ACHN (cell line): ENCODE data around the gene SPECC1.
A peak's percentile ranks its signal among the peaks of the same experiment; 100 is the strongest.
"Not testable (repeated sequence)": the region's sequence is repeated elsewhere in the genome, so short reads cannot be mapped to it uniquely, and the experiment has no call there.

Experiments used
- DNase-seq: peaks from one replicate; pipeline ENCODE4 v3.0.0-alpha.2; 2015
- in situ Hi-C: cut with HindIII; loops from 2 replicates; pipeline ENCODE4 v1.10.0; 2017; ENCODE audit warnings: low sequenced_read_pairs, low pct_ligation_motif_present, low pct_unique_long_range_greater_than_20kb

SPECC1 gene, protein sequence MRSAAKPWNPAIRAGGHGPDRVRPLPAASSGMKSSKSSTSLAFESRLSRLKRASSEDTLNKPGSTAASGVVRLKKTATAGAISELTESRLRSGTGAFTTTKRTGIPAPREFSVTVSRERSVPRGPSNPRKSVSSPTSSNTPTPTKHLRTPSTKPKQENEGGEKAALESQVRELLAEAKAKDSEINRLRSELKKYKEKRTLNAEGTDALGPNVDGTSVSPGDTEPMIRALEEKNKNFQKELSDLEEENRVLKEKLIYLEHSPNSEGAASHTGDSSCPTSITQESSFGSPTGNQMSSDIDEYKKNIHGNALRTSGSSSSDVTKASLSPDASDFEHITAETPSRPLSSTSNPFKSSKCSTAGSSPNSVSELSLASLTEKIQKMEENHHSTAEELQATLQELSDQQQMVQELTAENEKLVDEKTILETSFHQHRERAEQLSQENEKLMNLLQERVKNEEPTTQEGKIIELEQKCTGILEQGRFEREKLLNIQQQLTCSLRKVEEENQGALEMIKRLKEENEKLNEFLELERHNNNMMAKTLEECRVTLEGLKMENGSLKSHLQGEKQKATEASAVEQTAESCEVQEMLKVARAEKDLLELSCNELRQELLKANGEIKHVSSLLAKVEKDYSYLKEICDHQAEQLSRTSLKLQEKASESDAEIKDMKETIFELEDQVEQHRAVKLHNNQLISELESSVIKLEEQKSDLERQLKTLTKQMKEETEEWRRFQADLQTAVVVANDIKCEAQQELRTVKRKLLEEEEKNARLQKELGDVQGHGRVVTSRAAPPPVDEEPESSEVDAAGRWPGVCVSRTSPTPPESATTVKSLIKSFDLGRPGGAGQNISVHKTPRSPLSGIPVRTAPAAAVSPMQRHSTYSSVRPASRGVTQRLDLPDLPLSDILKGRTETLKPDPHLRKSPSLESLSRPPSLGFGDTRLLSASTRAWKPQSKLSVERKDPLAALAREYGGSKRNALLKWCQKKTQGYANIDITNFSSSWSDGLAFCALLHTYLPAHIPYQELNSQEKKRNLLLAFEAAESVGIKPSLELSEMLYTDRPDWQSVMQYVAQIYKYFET

DNA sequence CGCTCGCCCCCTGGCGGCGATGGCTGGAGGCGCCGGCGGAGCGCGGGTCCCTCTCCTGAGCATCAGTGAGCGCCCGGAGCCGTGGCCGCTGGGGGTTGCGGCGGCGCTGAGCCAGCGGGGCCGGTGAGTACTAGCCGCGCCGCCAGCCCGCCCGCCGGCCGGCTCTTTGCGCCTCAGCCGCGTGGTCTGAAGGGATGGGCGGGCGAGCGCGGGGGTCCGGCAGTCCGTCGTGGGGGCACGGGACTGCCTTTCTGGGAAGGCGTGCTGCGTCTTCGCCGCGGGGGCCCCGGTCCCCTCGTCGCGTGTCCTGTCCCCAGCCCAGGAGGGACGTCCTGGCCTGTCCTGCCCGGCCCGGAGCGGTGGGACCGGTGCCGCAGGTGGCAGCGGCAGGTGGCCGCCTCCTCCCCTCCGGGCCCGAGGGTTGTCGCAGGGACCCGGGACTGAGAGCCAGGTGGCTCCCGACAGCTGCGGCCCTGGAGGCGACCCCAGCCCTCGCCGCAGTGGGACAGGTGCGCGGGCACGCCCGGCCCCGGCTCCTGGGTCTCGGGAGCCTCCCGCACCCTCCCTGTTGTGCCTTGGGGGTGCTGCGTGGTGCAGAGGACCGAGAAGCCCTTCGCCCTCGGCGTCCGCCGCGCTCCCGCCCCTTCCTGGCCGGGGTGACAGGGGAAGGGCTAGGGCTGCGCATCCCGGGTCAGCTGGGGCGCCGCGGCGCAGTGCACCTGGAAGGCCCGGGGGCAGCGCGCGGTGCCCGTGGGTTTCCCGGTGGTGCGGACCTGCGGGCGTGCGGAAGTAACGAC lies at the start of gene SPECC1:
SPECC1 (plus strand) TSS at position 58 of the 797 bp plus-strand sequence. CDS start 87,293 bp downstream, outside the sequence.
- in situ Hi-C loops: no loop called here
- DNase-seq: peak; percentile 81

DNA sequence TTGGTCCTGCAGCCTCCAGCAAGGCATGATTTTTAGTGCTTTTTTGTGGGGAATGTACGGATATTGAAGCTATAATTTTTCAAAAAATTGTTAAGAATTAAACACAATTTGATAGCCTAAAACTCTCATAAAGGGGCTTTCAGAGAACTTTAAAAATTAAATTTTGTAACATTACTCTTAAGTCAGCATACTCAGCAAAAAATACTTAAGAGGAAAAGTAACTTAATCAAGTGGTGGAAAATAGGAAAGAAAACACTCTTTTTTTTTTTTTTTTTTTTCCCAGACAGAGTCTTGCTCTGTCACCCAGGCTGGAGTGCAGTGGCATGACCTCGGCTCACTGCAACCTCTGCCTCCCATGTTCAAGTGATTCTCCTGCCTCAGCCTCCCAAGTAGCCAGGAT lies 46.2 kb upstream of the SPECC1 start:
- DNase-seq, in situ Hi-C loops: not testable (repeated sequence)

GRCh38 chr17:19973156-19973555 lies 36.0 kb upstream of the SPECC1 start:
- in situ Hi-C loops: no loop called here
- DNase-seq: no peak

- in situ Hi-C loops: loop anchor here (25.0 kb wide), 1 partner anchor 137 kb away; no protein-coding TSS in a partner anchor
- no peak for DNase-seq
These were observed 33.6 kb upstream of the SPECC1 start for GRCh38 chr17:19975601-19976000.

- in situ Hi-C loops: loop anchor here (25.0 kb wide), 1 partner anchor 135 kb away; no protein-coding TSS in a partner anchor
- peak; percentile 87 for DNase-seq
These were observed 31.6 kb upstream of the SPECC1 start, which contains the start of gene AKAP10 for GRCh38 chr17:19977293-19978208. Gene AKAP10 (minus strand): TSS chr17:19977828. CDS start chr17:19977679, 149 bp downstream.

DNA sequence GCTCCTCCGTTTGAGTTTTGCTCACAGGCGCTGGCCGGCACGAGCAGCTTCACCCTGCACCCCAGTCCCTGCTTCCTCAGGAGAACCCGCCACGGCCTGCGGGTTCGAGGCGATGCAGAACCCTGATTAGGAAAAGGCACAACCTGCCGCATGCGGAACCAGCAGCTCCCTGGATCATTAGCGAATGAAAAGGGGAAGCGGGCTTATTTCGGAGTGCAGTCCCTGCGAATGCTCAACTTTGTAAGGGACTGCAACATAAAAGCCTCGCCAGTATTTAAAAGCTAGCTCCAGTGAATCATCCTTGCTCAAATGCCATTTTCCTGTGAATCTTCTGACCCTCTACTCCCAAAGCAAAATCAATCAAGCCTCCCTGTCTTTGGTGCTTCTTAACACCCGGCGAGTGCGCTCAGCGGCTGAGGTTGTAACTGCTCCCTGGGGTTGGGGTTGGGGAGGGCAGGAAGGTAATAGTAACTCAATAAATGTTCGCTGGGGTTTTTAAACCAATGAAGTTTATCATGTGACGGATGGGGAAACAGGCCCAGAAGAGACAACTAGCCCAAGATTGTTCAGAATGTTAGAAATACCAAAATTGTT lies 30.9 kb upstream of the SPECC1 start:
- no peak for DNase-seq
- in situ Hi-C loops: loop anchor here (25.0 kb wide), 1 partner anchor 134 kb away; no protein-coding TSS in a partner anchor

DNA sequence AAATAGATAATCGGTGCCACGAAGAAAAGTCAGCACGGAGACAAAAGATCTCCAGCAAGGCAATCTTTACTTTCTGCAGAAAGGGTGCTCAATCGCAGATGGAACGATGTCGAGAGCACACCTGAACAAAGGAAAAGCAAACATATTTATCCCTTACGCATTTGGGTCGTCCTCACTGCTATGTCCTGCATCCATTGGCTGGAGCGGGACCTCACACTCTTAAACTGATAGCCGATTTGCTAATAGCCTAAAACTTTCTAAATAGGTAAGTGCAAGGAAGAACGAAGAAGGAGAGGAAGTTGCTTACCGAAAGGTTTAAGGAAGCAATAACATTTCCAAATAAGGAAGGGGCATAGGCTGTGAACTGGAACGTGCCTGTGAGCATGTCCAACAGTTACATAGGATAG lies 30.4 kb upstream of the SPECC1 start:
- no peak for DNase-seq
- in situ Hi-C loops: loop anchor here (25.0 kb wide), 1 partner anchor 133 kb away; no protein-coding TSS in a partner anchor

DNA sequence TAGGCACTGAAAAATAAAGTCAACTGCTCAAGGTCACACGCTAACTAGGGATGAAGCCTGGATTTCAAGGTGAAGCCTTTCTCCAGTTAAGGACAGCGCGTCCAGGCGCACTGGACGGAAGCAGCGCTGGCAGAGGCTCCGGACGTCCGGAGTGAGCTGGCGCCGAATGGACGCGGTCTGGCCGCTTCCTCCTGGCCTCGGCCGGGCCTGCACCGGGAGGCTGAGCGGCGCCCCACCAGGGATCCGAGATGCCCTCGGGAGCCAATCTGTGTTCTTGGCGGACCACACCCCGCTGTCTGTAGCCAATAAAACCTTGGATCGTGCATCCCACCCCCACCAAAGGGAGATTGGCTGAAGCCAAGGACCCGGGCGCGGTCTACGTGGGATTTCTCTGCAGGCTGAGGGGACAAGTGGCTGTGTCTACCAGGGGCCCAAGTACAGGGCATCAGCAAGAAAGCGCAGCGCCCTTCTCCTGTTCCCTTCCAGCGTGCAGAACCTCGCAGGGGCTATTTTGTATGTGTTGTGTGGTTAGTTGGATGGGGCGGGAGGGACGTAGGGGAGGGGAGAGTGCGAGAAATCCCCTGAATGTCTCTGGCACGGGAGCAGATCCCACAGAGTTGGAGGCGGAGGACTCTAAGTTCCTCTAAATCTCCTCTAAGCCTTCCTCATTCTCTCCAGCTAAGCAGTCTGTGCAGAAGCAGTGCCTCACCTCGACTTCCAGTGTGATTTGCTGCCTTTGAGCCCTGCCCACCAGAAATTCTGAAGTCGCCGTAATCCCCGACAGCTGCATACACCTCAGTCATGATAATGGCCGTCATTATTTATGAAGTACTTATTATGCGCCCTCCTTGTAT lies 29.0 kb upstream of the SPECC1 start:
- in situ Hi-C loops: loop anchor here (25.0 kb wide), 1 partner anchor 132 kb away; no protein-coding TSS in a partner anchor
- no peak for DNase-seq

- in situ Hi-C loops: loop anchor here (25.0 kb wide), 1 partner anchor 125 kb away; no protein-coding TSS in a partner anchor
These were observed 22.0 kb upstream of the SPECC1 start for GRCh38 chr17:19986941-19987861.

DNA sequence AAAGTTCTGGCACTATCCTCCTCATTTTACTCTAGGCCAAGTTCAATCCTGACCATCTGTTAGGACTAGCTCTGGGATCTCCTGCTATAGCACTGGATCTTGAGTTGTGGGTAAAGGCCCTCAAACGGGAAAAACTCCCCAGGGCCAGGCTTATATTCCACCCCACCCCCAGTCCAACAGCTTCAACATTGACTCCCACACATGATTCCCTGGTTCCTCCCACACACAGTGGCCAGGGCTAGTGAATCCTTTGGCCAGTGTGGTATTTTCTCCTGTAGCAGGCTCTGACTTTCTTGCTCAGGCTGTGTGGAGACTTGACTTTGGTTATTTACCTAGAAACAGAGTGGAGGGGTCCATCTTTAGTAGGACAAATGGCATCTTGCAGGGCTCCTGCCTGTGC lies 21.3 kb upstream of the SPECC1 start:
- in situ Hi-C loops: loop anchor here (25.0 kb wide), 1 partner anchor 124 kb away; no protein-coding TSS in a partner anchor
- no peak for DNase-seq

More at GRCh38 chr17:19986941-19987861, 22.0 kb upstream of the SPECC1 start:
- DNase-seq: no peak

DNA sequence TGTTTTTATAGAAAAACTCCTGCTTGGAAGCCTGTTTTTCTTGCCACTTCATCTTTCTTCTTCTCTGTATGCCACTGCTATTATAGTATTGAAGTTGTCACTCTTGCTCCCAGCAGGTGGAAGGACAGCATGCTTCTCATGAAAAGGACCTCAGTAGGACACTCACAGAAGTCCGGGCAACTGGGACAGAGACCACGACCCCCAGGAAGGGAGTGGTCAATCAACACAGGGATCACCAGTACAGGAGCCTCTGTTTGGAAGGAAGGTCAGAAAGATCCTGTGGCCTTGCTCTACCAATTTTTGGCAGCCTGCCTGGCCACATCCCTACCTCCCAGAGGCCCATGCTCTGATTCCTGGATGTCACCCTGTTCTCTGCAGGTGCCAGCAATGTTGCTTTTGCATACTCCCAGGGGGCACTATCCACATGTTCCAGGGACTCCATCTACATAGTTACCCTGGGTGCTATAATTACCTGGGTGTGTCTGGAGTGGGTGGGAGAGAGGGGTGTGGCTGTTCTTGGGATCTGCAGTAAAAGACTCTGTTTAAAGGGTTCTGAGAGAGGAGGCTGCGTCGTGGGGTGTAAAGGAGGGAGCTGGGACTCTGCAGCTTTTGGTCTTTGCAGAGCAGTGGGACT lies 17.8 kb upstream of the SPECC1 start:
- no peak for DNase-seq
- in situ Hi-C loops: loop anchor here (25.0 kb wide), 1 partner anchor 121 kb away; no protein-coding TSS in a partner anchor

DNA sequence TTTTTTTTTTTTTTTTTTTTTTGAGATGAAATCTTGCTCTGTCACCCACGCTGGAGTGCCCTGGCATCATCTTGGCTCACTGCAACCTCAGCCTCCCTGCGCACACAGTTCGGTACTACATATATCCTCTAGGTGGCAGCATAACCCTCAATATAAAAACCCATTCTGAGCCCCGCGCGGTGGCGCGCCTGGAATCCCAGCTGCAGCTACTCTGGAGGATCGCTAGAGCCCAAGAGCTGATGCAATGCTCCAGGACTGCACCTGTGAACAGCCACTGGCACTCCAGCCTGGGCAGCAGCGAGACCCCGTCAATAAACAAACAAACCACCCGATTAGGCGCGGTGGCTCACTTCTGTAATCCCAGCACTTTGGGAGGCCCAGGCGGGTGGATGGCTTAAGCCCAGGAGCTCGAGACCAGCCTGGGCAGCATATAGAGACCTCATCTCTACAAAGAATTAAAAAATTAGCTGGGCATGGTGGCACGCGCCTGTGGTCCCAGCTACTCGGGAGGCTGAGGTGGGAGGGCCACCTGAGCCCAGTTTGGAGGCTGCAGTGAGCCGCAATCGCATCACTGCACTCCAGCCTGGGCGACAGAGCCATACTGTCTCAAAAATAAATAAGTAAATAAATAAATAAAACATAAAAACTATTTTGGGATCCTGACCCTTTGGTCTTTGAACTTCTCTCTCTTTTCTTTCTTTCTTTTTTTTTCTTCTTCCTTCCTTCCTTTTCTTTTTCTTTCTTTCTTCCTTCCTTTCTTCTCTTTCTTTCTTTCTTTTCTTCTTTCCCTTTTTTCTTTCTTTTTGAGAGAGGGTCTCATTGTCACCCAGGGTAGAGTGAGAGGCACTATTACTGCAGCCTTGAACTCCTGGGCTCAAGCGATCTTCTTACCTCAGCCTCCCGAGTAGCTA lies 16.1 kb upstream of the SPECC1 start:
- in situ Hi-C loops: loop anchor here (25.0 kb wide), 1 partner anchor 119 kb away; no protein-coding TSS in a partner anchor
- DNase-seq: peak; percentile 93

GRCh38 chr17:19996086-19996485 lies 13.1 kb upstream of the SPECC1 start:
- in situ Hi-C loops: loop anchor here (25.0 kb wide), 1 partner anchor 116 kb away; no protein-coding TSS in a partner anchor

More at GRCh38 chr17:19996086-19996485, 13.1 kb upstream of the SPECC1 start:
- no peak for DNase-seq
